Measurements from ENCODE around the gene KIF20B. TPM values are rescaled to one million over a fixed set of nuclear protein-coding genes. Genes with fewer than 3 reads are reported as not detected.

The KIF20B gene
- total RNA-seq, 1 experiment from 2014 or later = 78.9 TPM

DNA sequence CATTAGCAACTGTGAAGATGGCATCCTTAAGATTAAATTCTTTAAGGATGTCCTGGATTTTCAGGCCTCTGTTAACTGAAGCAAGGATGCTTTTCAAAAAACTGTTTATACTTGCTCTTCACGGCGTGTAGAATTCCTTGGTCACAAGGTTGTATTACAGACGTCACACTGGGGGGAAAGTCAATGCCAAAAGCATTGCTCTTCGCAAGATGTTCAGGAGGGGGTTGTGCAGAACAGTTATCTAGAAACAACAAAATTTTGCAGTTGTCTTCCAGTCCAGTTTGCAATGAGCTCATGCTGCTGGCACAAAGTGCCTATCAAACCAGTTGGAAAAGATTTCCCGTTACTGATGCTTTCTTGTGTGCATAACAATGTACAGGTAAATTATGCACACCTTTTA lies 8.2 kb upstream of the KIF20B start:
- Histone ChIP-seq H3K27me3 (replicated peaks; ENCODE audit: insufficient read depth, low read depth, low read length, poor library complexity) (no peaks in the 10 kb centered on the region), H3K4me3 (ENCODE audit: low read depth, low read length, poor library complexity, severe bottlenecking) (no peak overlapping the region), H3K9me3 (ENCODE audit: low read depth, low read length, poor library complexity, severe bottlenecking) (no peaks in the 10 kb centered on the region), H3K4me1 (ENCODE audit: insufficient read depth, low read length, poor library complexity, severe bottlenecking) (no peaks in the 10 kb centered on the region), H3K36me3 (ENCODE audit: insufficient read depth, low read length, poor library complexity, severe bottlenecking) (no peaks in the 10 kb centered on the region), H3K27ac (ENCODE audit: low read depth, low read length, poor library complexity, severe bottlenecking) (no peak overlapping the region)
- ChIA-PET CTCF (no interaction called here), POLR2A (ENCODE audit: low non-redundant PET) (no interaction called here)
- intact Hi-C loops (cut with micrococcal nuclease; ENCODE audit: unreplicated experiment) = no loop called here
- TF ChIP-seq, protein P1, sequence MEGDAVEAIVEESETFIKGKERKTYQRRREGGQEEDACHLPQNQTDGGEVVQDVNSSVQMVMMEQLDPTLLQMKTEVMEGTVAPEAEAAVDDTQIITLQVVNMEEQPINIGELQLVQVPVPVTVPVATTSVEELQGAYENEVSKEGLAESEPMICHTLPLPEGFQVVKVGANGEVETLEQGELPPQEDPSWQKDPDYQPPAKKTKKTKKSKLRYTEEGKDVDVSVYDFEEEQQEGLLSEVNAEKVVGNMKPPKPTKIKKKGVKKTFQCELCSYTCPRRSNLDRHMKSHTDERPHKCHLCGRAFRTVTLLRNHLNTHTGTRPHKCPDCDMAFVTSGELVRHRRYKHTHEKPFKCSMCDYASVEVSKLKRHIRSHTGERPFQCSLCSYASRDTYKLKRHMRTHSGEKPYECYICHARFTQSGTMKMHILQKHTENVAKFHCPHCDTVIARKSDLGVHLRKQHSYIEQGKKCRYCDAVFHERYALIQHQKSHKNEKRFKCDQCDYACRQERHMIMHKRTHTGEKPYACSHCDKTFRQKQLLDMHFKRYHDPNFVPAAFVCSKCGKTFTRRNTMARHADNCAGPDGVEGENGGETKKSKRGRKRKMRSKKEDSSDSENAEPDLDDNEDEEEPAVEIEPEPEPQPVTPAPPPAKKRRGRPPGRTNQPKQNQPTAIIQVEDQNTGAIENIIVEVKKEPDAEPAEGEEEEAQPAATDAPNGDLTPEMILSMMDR (conservative IDR thresholded peaks at IDR 0.05; ENCODE audit: low read depth, low read length) = no peak
- no peak for TF ChIP-seq EZH2 (IDR thresholded peaks at IDR 0.05; ENCODE audit: borderline replicate concordance, low read depth, low read length, poor library complexity, severe bottlenecking)
- BruUV-seq (replicated peaks) = no TSS peak
- DNase-seq (ENCODE audit: low spot score) = no peak

DNA sequence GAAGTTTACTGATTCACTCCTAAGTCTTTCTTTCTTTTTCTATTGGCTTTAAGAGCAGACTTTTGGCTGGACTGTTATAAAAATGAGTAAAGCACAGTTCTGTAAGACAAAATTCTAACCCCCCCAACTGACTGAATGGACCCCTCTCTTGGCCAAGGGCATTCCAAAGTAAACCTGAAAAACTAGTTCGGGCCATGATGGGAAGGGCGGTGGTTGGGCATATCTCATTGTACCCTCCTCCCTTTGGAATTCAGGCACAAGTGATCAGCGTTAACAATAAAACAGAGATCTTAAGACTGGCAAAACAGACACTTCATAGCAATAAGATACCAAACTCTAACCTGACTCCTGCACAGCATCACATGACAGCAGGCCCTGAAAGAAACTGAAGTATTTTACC lies 6.1 kb upstream of the KIF20B start:
- intact Hi-C loops (cut with micrococcal nuclease; ENCODE audit: unreplicated experiment) = no loop called here
- Histone ChIP-seq H3K4me1 (ENCODE audit: insufficient read depth, low read length, poor library complexity, severe bottlenecking) (no peaks in the 10 kb centered on the region), H3K9me3 (ENCODE audit: low read depth, low read length, poor library complexity, severe bottlenecking) (no peaks in the 10 kb centered on the region), H3K27me3 (replicated peaks; ENCODE audit: insufficient read depth, low read depth, low read length, poor library complexity) (no peaks in the 10 kb centered on the region), H3K27ac (ENCODE audit: low read depth, low read length, poor library complexity, severe bottlenecking) (no peak overlapping the region), H3K36me3 (ENCODE audit: insufficient read depth, low read length, poor library complexity, severe bottlenecking) (no peaks in the 10 kb centered on the region), H3K4me3 (ENCODE audit: low read depth, low read length, poor library complexity, severe bottlenecking) (no peak overlapping the region)
- BruUV-seq (replicated peaks) = no TSS peak
- CTCF ChIA-PET = no interaction called here
- DNase-seq (ENCODE audit: low spot score) = no peak
- POLR2A ChIA-PET (ENCODE audit: low non-redundant PET) = no interaction called here
- TF ChIP-seq, protein P1 (conservative IDR thresholded peaks at IDR 0.05; ENCODE audit: low read depth, low read length) = no peak
- TF ChIP-seq EZH2 (IDR thresholded peaks at IDR 0.05; ENCODE audit: borderline replicate concordance, low read depth, low read length, poor library complexity, severe bottlenecking) = no peak

DNA sequence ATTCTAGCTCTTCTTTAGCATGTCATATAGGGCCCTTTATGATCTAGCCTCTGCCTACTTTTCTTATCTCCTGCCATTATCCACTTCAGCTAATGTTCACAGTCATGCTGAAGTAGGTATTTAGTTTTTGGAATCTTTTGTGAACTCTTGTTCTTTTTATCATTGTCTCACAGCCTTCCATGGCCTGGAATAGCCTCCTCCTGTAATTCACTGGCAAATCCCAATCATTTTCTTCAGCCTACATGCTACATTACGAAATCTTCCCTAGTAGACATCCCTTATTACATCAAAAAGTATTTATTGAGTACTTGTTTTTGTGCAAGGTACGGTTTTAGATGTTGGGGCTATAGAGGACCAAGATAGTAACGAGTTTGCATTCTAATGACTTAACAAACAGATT lies 3.4 kb upstream of the KIF20B start:
- no peak for DNase-seq (ENCODE audit: low spot score)
- TF ChIP-seq EZH2 (IDR thresholded peaks at IDR 0.05; ENCODE audit: borderline replicate concordance, low read depth, low read length, poor library complexity, severe bottlenecking) = no peak
- TF ChIP-seq, protein P1 (conservative IDR thresholded peaks at IDR 0.05; ENCODE audit: low read depth, low read length) = no peak
- Histone ChIP-seq H3K4me1 (ENCODE audit: insufficient read depth, low read length, poor library complexity, severe bottlenecking) (no peaks in the 10 kb centered on the region), H3K4me3 (ENCODE audit: low read depth, low read length, poor library complexity, severe bottlenecking) (no peak overlapping the region), H3K9me3 (ENCODE audit: low read depth, low read length, poor library complexity, severe bottlenecking) (no peaks in the 10 kb centered on the region), H3K27me3 (replicated peaks; ENCODE audit: insufficient read depth, low read depth, low read length, poor library complexity) (no peaks in the 10 kb centered on the region), H3K27ac (ENCODE audit: low read depth, low read length, poor library complexity, severe bottlenecking) (no peak overlapping the region), H3K36me3 (ENCODE audit: insufficient read depth, low read length, poor library complexity, severe bottlenecking) (no peaks in the 10 kb centered on the region)
- CTCF ChIA-PET = no interaction called here
- intact Hi-C loops (cut with micrococcal nuclease; ENCODE audit: unreplicated experiment) = no loop called here
- no TSS peak for BruUV-seq (replicated peaks)
- POLR2A ChIA-PET (ENCODE audit: low non-redundant PET) = no interaction called here

Measured in A673 (cell line).